PC-9 (cell line): ENCODE data around the gene ULBP1. TPM values are rescaled to one million over a fixed set of nuclear protein-coding genes. Genes with fewer than 3 reads are reported as not detected.
"Not testable (repeated sequence)": the region's sequence is repeated elsewhere in the genome, so short reads cannot be mapped to it uniquely, and the experiment has no call there.

Experiments used
- BruUV-seq: library from RNA; stranded (reverse); fragments of 400-500 nt; replicated peaks from 2 replicates; lab custom pipeline; 2021; lab: Mats Ljungman, UMichigan
- CTCF ChIA-PET: fragments of 300-600 bp; sonication (Branson Sonifier 250); formaldehyde crosslinking; loops from one replicate; lab custom pipeline; 2022; ENCODE audit warnings: antibody characterized with exemption; lab: Charles Lee
- POLR2A ChIA-PET: fragments of 300-600 bp; sonication (Branson Sonifier 250); formaldehyde crosslinking; loops from one replicate; lab custom pipeline; 2022; ENCODE audit warnings: antibody characterized with exemption; ENCODE audit not compliant: unreplicated experiment; lab: Charles Lee
- DNase-seq, 2 experiments: peaks; one replicate each; pipeline versions ENCODE4 v3.0.0 to v3.0.0-alpha.2; 2015 to 2022; ENCODE audit warnings: mixed read lengths in 1 of 2
- H2AFZ ChIP-seq: fragments of 200-600 bp; sonication (generic); 2 replicates; pipeline ENCODE4 v1.8.1; 2017; ENCODE audit warnings: antibody characterized with exemption
- H3F3A ChIP-seq: fragments of 200-600 bp; sonication (generic); 2 replicates; pipeline ENCODE4 v1.8.1; 2017; ENCODE audit warnings: antibody characterized with exemption, mild to moderate bottlenecking, low read depth; ENCODE audit not compliant: insufficient read depth
- H3K27ac ChIP-seq: fragments of 200-600 bp; sonication (generic); 2 replicates; pipeline ENCODE4 v1.6.1; 2016; ENCODE audit warnings: mixed run types
- H3K27me3 ChIP-seq: fragments of 200-600 bp; sonication (generic); 2 replicates; pipeline ENCODE4 v1.6.1; 2016; ENCODE audit warnings: low read depth, mixed run types; ENCODE audit not compliant: insufficient read depth
- H3K36me3 ChIP-seq: fragments of 200-600 bp; sonication (generic); 2 replicates; pipeline ENCODE4 v1.6.1; 2016; ENCODE audit warnings: low read depth, mixed run types
- H3K4me1 ChIP-seq: fragments of 200-600 bp; sonication (generic); replicated peaks from 2 replicates; pipeline ENCODE4 v1.6.1; 2016; ENCODE audit warnings: mixed run types; ENCODE audit not compliant: insufficient read depth
- H3K4me2 ChIP-seq: fragments of 200-600 bp; sonication (generic); 2 replicates; pipeline ENCODE4 v1.6.1; 2017; ENCODE audit warnings: mixed run types
- H3K4me3 ChIP-seq: fragments of 200-600 bp; sonication (generic); 2 replicates; pipeline ENCODE4 v1.6.1; 2016; ENCODE audit warnings: mixed run types
- H3K79me2 ChIP-seq: fragments of 200-600 bp; sonication (generic); 2 replicates; pipeline ENCODE4 v1.6.1; 2017; ENCODE audit warnings: low read depth, mixed run types
- H3K9me2 ChIP-seq: fragments of 200-600 bp; sonication (generic); 2 replicates; pipeline ENCODE4 v1.8.1; 2017; ENCODE audit warnings: mild to moderate bottlenecking; ENCODE audit not compliant: insufficient read depth
- H3K9me3 ChIP-seq: fragments of 200-600 bp; sonication (generic); 2 replicates; pipeline ENCODE4 v1.8.1; 2016; ENCODE audit warnings: low read depth; ENCODE audit not compliant: insufficient read depth
- H4K20me1 ChIP-seq: fragments of 200-600 bp; sonication (generic); 2 replicates; pipeline ENCODE4 v1.8.1; 2017; ENCODE audit not compliant: insufficient read depth
- CTCF ChIP-seq: fragments of 200-600 bp; sonication (generic); conservative IDR thresholded peaks from 2 replicates; pipeline ENCODE4 v1.6.1; 2017; ENCODE audit warnings: mixed run types, antibody characterized with exemption, mild to moderate bottlenecking, moderate library complexity
- EZH2 ChIP-seq: fragments of 200-600 bp; sonication (generic); IDR thresholded peaks from 2 replicates; pipeline ENCODE4 v1.8.0; 2017; ENCODE audit warnings: antibody characterized with exemption, low read depth
- intact Hi-C: fragments of 100-400 bp; cut with micrococcal nuclease; formaldehyde crosslinking; loops from one replicate; pipeline ENCODE4 v1.10.0; 2022; ENCODE audit not compliant: unreplicated experiment
- total RNA-seq: library from RNA; stranded (reverse); gene quantifications from 2 replicates; pipeline ENCODE4 v1.2.3, GENCODE V29; 2021

Gene ULBP1
- total RNA-seq, 1 experiment from 2014 or later, result 3.3 TPM

- BruUV-seq, result no TSS peak
- TF ChIP-seq EZH2, result no peak
- no peak for TF ChIP-seq CTCF
- H3K9me3 ChIP-seq, result no peaks in the 10 kb centered on the region
- no peaks in the 10 kb centered on the region for H3K4me1 ChIP-seq
- 0 out of 2 replicates have a peak overlapping the region, but pooled peaks have one; percentile 19 for H3K4me2 ChIP-seq
- no peaks in the 10 kb centered on the region for H3K79me2 ChIP-seq
- H3K27me3 ChIP-seq, result no peaks in the 10 kb centered on the region
- H3K27ac ChIP-seq, result no peak overlapping the region
- H2AFZ ChIP-seq, result no peak overlapping the region
- intact Hi-C loops, result no loop called here
- no peak for DNase-seq
- no peaks in the 10 kb centered on the region for H3F3A ChIP-seq
- no peaks in the 10 kb centered on the region for H3K36me3 ChIP-seq
- POLR2A ChIA-PET, result interaction anchor here (0.5 kb wide), 1 partner anchor 468 kb away, joined by 3 read pairs; no protein-coding TSS in a partner anchor
- H4K20me1 ChIP-seq, result no peaks in the 10 kb centered on the region
- H3K4me3 ChIP-seq, result no peak overlapping the region
- no peaks in the 10 kb centered on the region for H3K9me2 ChIP-seq
- CTCF ChIA-PET, result no interaction called here
Observed at GRCh38 chr6:149950423-149950822, 13.3 kb upstream of the ULBP1 start.

DNA sequence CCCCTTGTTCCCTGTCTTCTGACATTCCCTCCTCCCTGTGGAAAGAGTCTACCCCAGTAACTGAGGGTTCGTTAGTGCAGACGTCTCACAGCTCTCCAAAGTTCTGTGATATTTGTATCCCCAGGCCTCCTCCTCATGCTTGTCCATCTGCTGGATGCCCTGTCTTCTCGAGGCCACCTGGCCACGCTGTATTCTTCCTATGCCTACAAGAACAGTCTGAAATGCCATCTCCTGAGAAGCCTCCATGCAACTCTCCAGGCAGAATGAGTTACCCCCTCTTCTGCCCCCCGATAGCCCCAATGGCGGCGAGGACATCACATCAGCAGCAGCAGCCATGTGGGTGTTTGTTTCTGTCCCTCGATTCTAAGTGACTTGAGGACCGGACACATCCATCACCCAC is 12.6 kb upstream of the ULBP1 start:
- ChIA-PET POLR2A (no interaction called here), CTCF (no interaction called here)
- Histone ChIP-seq H3K9me2 (no peaks in the 10 kb centered on the region), H3K27me3 (no peaks in the 10 kb centered on the region), H3K36me3 (no peaks in the 10 kb centered on the region), H2AFZ (no peak overlapping the region), H3K9me3 (no peaks in the 10 kb centered on the region), H3K79me2 (no peaks in the 10 kb centered on the region), H3K4me3 (no peak overlapping the region), H3K4me2 (no peak overlapping the region), H3K27ac (no peak overlapping the region), H3F3A (no peaks in the 10 kb centered on the region), H4K20me1 (no peaks in the 10 kb centered on the region), H3K4me1 (no peaks in the 10 kb centered on the region)
- TF ChIP-seq EZH2 (no peak), CTCF (no peak)
- no peak for DNase-seq
- no TSS peak for BruUV-seq
- intact Hi-C loops, result no loop called here

DNA sequence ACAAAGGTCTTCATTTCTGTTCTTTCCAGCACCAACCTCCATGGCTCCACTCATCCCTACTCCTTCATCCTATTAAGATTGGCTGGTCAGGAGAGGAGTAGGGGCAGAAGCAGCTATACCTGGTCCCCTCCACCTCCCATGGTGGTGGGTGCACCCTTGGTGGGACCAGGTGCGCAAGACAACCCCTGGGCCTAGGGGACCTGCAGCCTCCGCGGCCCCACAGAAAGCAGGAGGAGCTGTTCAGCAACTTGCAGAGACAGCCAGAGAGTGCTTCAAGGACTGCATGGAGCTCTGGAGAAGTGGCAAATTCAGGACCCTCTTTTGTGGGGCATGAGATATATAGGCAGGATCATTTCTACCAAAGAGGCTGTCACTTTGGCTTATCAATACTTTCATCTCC is 12.1 kb upstream of the ULBP1 start:
- Histone ChIP-seq H3K27ac (no peak overlapping the region), H3K36me3 (no peaks in the 10 kb centered on the region), H3K4me2 (no peak overlapping the region), H4K20me1 (no peaks in the 10 kb centered on the region), H3K79me2 (no peaks in the 10 kb centered on the region), H3K9me2 (no peaks in the 10 kb centered on the region), H3F3A (no peaks in the 10 kb centered on the region), H2AFZ (no peak overlapping the region), H3K4me3 (no peak overlapping the region), H3K9me3 (no peaks in the 10 kb centered on the region), H3K27me3 (no peaks in the 10 kb centered on the region), H3K4me1 (no peaks in the 10 kb centered on the region)
- ChIA-PET CTCF (no interaction called here), POLR2A (no interaction called here)
- DNase-seq, result no peak
- TF ChIP-seq CTCF (no peak), EZH2 (no peak)
- intact Hi-C loops, result no loop called here
- BruUV-seq, result no TSS peak

DNA sequence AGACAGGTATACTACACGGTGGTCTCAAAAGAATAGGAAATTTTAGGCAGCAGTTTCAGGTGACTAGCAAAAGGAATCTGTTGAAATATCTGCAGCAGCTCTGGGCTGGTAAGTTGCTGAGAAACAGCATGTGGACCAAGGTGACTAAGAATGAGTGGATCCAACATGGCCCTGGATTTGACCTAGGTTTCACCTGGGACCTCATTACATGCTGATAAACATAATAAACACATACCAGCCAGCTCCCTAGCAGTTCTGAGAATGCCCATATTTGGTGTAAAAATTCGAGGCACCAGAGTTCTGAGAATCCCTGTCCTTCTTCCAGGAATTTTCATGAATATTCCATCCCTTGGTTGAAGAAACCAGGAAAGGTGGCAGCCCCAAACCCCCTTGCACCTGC is 10.4 kb upstream of the ULBP1 start:
- H3F3A ChIP-seq, H3K36me3 ChIP-seq, H3K4me1 ChIP-seq, H3K9me3 ChIP-seq, intact Hi-C loops, H4K20me1 ChIP-seq, H3K4me3 ChIP-seq, H3K27ac ChIP-seq, BruUV-seq, H2AFZ ChIP-seq, H3K9me2 ChIP-seq, H3K79me2 ChIP-seq, CTCF ChIA-PET, DNase-seq, H3K27me3 ChIP-seq, H3K4me2 ChIP-seq, POLR2A ChIA-PET: not testable (repeated sequence)

DNA sequence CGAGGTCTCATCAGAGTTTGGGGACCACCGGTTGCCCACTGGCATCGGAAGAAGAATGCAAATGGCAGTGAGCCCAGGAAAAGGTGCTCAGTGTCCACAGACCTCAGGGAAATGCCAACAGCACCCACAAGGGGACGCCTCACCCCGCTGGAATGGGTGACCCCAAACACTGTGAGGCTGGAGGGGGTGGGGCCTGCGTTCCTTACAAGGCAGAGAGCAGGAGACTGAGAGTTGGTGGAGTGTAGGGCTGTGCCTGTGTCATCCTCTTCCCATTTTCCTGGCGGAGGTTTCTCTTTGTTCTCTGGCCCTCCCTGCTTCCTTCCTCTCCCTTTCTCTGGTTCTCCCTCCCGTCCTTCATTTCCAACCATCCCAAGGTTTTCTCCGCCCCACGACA is 9.8 kb upstream of the ULBP1 start:
- H3F3A ChIP-seq, H3K27ac ChIP-seq, BruUV-seq, H2AFZ ChIP-seq, intact Hi-C loops, POLR2A ChIA-PET, H3K9me3 ChIP-seq, H3K4me1 ChIP-seq, H3K9me2 ChIP-seq, H4K20me1 ChIP-seq, H3K36me3 ChIP-seq, H3K79me2 ChIP-seq, H3K4me3 ChIP-seq, DNase-seq, CTCF ChIA-PET, H3K4me2 ChIP-seq, H3K27me3 ChIP-seq: not testable (repeated sequence)
